HFFc6 (cell line): ENCODE results near the gene ZFR. TPM values are rescaled to one million over a fixed set of nuclear protein-coding genes. Genes with fewer than 3 reads are reported as not detected.

Experiments
- DNase-seq: peaks from one replicate; pipeline ENCODE4 v3.0.0-alpha.2; 2018
- H3K27ac Mint-ChIP-seq: 2 replicates; pipeline ENCODE4 v1.8.0; 2020; ENCODE audit warnings: mild to moderate bottlenecking, mixed read lengths
- H3K27me3 Mint-ChIP-seq: 2 replicates; pipeline ENCODE4 v1.8.0; 2021; ENCODE audit warnings: mild to moderate bottlenecking, moderate library complexity, mixed read lengths; ENCODE audit not compliant: insufficient read depth
- H3K36me3 Mint-ChIP-seq: 2 replicates; pipeline ENCODE4 v1.8.0; 2021; ENCODE audit warnings: low read depth, mixed read lengths
- H3K4me1 Mint-ChIP-seq: 2 replicates; pipeline ENCODE4 v1.8.0; 2020; ENCODE audit warnings: low read depth, mixed read lengths
- H3K4me3 Mint-ChIP-seq: 2 replicates; pipeline ENCODE4 v1.8.0; 2020; ENCODE audit warnings: mild to moderate bottlenecking, moderate library complexity, mixed read lengths
- H3K9me3 Mint-ChIP-seq: 2 replicates; pipeline ENCODE4 v1.8.0; 2020; ENCODE audit warnings: mild to moderate bottlenecking, mixed read lengths
- total RNA-seq, 6 experiments: library from RNA; stranded (reverse); fragmentation: NEBNext Ultra II Directional; extraction: Animal tissue kit (Norgen Biotek cat#: 25700); gene quantifications; 2 replicates in 1 of 6; 3 replicates in 5 of 6; pipeline ENCODE4 v1.2.3, GENCODE V29; 2021
- TF ChIP-seq, protein P1 (sequence below): fragments of 200-600 bp; sonication (generic); IDR thresholded peaks from 2 replicates; pipeline ENCODE4 v1.5.0; 2021; ENCODE audit warnings: antibody characterized with exemption, mild to moderate bottlenecking

Gene ZFR
- total RNA-seq, 6 experiments from 2014 or later: 69.3 to 79.0 (median 75.9) TPM

DNA sequence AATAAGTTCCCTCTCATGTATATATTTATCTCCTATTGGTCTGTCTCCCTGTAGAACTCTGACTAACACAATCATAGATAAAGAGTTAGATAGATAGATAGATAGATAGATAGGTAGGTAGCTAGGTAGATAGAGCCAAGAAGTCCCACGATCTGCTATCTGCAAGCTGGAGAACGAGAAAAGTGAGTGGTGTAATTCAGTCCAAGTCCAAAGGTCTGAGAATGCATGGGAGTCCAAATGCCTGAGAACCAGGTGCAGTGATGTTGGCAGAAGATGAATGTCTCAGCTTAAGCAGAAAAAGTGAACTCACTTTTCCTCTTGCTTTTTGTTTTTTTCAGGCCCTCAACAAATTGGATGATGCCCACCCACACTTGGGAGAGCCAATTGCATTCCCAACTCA lies 37.7 kb upstream of the ZFR start:
- TF ChIP-seq, protein P1, sequence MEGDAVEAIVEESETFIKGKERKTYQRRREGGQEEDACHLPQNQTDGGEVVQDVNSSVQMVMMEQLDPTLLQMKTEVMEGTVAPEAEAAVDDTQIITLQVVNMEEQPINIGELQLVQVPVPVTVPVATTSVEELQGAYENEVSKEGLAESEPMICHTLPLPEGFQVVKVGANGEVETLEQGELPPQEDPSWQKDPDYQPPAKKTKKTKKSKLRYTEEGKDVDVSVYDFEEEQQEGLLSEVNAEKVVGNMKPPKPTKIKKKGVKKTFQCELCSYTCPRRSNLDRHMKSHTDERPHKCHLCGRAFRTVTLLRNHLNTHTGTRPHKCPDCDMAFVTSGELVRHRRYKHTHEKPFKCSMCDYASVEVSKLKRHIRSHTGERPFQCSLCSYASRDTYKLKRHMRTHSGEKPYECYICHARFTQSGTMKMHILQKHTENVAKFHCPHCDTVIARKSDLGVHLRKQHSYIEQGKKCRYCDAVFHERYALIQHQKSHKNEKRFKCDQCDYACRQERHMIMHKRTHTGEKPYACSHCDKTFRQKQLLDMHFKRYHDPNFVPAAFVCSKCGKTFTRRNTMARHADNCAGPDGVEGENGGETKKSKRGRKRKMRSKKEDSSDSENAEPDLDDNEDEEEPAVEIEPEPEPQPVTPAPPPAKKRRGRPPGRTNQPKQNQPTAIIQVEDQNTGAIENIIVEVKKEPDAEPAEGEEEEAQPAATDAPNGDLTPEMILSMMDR: no peak
- no peaks in the 10 kb centered on the region; the same call in none of the 2 replicates for H3K27me3 Mint-ChIP-seq
- H3K27ac Mint-ChIP-seq: no peak overlapping the region
- H3K9me3 Mint-ChIP-seq: no peaks in the 10 kb centered on the region
- DNase-seq: no peak
- no peak overlapping the region for H3K4me3 Mint-ChIP-seq
- H3K4me1 Mint-ChIP-seq: no peaks in the 10 kb centered on the region
- H3K36me3 Mint-ChIP-seq: no peaks in the 10 kb centered on the region

DNA sequence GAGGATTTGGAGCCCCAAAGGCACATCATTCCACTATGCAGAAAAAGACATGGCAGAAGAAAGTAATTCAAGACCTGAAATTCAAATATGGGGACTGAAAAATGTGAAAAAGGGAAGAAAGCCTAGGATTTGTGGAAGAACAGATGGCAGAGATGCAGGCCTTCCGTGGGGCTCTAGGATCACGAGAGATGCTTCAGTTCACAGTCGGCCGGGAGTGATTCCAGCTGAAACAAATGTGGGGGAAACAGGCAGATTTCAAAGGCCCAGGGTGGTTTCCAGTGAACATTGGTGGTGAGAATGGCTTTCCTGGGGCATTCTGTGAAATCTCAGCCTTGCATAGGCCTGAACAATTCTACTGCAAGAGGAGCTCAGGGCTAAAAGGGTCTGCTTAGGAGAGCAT lies 34.6 kb upstream of the ZFR start:
- H3K36me3 Mint-ChIP-seq: no peaks in the 10 kb centered on the region
- H3K4me1 Mint-ChIP-seq: no peaks in the 10 kb centered on the region
- H3K27me3 Mint-ChIP-seq: no peaks in the 10 kb centered on the region; the same call in 1 of the 2 replicates
- no peaks in the 10 kb centered on the region for H3K9me3 Mint-ChIP-seq
- H3K4me3 Mint-ChIP-seq: no peak overlapping the region
- TF ChIP-seq, protein P1: no peak
- no peak overlapping the region for H3K27ac Mint-ChIP-seq
- DNase-seq: no peak

DNA sequence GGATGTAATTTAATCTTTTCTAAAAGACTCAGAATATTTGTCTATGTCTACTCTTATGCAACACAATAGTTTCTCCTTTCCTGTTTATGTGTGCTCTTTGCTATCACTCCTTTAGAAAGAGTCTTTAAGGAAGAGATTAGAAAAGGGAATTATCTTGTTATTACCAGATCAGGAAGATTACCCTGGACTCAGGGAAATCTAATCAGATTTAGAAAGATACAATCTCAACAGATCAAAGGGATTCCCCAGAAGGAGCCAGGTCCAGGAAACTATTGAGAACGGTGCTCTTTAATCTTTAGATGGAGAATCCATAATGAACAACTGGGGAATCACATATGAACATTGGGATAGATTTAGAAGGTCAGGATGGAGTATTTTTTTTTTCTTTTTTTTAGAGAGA lies 32.4 kb upstream of the ZFR start:
- no peak overlapping the region for H3K27ac Mint-ChIP-seq
- TF ChIP-seq, protein P1: no peak

DNA sequence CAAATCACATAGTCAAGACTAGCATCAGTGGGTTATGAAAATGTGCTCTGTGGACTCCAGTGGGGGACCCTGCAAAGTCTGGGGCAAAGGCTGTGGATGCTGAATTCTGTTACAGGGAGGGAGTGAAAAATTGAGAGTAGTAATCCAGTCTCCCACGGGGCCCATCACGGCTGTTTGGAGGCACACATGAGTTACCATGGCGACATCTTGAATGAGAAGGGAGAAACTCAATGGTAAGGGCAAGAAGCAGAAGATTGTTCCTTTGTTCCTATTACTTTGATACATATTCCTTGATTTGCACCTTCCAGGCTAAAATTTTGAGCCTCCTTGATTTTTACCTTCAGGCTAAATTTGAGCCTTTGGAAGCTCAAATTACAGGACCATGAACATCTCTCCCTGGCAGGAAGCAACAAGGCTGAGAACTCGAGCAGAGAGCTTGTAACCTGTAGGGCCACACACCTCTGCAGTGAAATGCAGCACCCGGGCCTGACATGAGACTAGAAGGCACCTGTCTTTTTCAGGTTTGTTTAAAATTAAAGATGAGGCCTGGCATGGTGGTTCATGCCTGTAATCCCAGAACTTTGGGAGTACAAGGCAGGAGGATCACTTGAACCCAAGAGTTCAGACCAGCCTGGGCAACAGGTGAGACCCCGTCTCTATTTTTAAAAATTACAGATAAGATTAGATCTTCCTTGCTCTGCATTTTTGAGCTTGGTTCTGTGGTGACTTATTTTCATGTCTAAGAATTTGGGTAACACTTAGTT lies 31.0 kb upstream of the ZFR start:
- no peak overlapping the region for H3K27ac Mint-ChIP-seq
- H3K36me3 Mint-ChIP-seq: no peaks in the 10 kb centered on the region
- no peaks in the 10 kb centered on the region for H3K4me1 Mint-ChIP-seq
- no peaks in the 10 kb centered on the region; the same call in 1 of the 2 replicates for H3K27me3 Mint-ChIP-seq
- no peak for DNase-seq
- TF ChIP-seq, protein P1: no peak
- H3K4me3 Mint-ChIP-seq: no peak overlapping the region
- H3K9me3 Mint-ChIP-seq: no peaks in the 10 kb centered on the region

More for the DNA sequence above, 32.4 kb upstream of the ZFR start:
- no peaks in the 10 kb centered on the region for H3K4me1 Mint-ChIP-seq
- no peak overlapping the region for H3K4me3 Mint-ChIP-seq
- H3K27me3 Mint-ChIP-seq: no peaks in the 10 kb centered on the region; the same call in 1 of the 2 replicates
- no peak for DNase-seq
- no peaks in the 10 kb centered on the region for H3K36me3 Mint-ChIP-seq
- H3K9me3 Mint-ChIP-seq: no peaks in the 10 kb centered on the region

DNA sequence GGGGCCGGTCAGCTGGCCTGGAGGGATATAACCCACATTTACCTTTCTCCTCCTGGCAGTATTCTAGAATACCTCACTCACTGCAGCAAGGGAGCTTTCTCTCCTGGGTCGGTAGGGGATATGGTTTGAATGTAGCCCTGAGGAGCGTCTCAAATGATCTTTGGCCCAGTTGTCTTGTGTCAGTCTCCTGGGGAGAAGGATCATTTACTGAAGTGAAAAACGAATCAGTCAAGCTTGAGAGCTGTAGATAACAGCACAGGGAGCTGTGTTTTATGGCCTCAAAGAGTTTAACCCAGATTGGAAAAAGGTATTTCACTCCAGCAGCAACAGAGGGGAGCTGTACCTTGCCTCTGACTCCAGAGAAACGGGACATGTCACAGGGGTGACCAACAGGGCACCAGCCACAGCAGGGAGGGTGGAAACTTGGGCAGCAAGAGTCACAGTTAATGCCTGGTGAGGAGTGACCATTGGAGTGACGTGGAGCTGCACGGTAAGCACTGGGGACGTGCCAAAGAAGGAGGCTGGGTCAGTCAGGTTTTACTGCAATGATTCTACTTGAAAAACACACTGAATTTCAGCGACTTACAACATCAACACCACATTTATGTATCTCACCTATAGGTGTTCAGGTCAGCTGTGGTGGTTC lies 29.8 kb upstream of the ZFR start:
- Mint-ChIP-seq H3K9me3 (no peaks in the 10 kb centered on the region), H3K4me1 (no peaks in the 10 kb centered on the region), H3K4me3 (no peak overlapping the region), H3K27me3 (no peaks in the 10 kb centered on the region; the same call in 1 of the 2 replicates), H3K36me3 (no peaks in the 10 kb centered on the region), H3K27ac (no peak overlapping the region)
- TF ChIP-seq, protein P1: no peak
- no peak for DNase-seq
